GM12864 (cell line): ENCODE results near the gene PRRC2B.
A peak's percentile ranks its signal among the peaks of the same experiment; 100 is the strongest.
"Not testable (repeated sequence)": the region's sequence is repeated elsewhere in the genome, so short reads cannot be mapped to it uniquely, and the experiment has no call there.

Experiments
- DNase-seq: peaks from one replicate; pipeline ENCODE4 v3.0.0-alpha.2; 2011; ENCODE audit warnings: low read depth
- H3K4me3 ChIP-seq: 2 replicates; pipeline ENCODE4 v1.5.1; 2011; ENCODE audit warnings: mild to moderate bottlenecking, low read depth, low read length, control low read depth
- CTCF ChIP-seq: IDR thresholded peaks from 2 replicates; pipeline ENCODE4 v1.5.1; 2011; ENCODE audit warnings: low read depth, mild to moderate bottlenecking, moderate library complexity, low read length, control low read depth, inconsistent platforms; ENCODE audit errors: missing control alignments

The PRRC2B gene

GRCh38 chr9:131393622-131394463 is at the start of gene PRRC2B:
Gene PRRC2B (plus strand): TSS chr9:131394086. CDS start chr9:131430145, 36,059 bp downstream.
- no peak for DNase-seq
- TF ChIP-seq CTCF: peak; percentile 41
- H3K4me3 ChIP-seq: peak within 1 kb of the TSS; percentile 59

- DNase-seq, H3K4me3 ChIP-seq: not testable (repeated sequence)
Observed at GRCh38 chr9:131344931-131345535, 48.9 kb upstream of the PRRC2B start.

- no peak overlapping the region for H3K4me3 ChIP-seq
- TF ChIP-seq CTCF: no peak
Observed at GRCh38 chr9:131346559-131346958, 47.3 kb upstream of the PRRC2B start.

GRCh38 chr9:131347376-131348020 is 46.4 kb upstream of the PRRC2B start:
- DNase-seq: no peak
- no peak overlapping the region for H3K4me3 ChIP-seq
- TF ChIP-seq CTCF: no peak

More at GRCh38 chr9:131346559-131346958, 47.3 kb upstream of the PRRC2B start:
- DNase-seq: no peak

GRCh38 chr9:131348631-131349521 is 45.0 kb upstream of the PRRC2B start:
- no peak overlapping the region for H3K4me3 ChIP-seq
- DNase-seq: no peak
- no peak for TF ChIP-seq CTCF

- DNase-seq: no peak
Observed at GRCh38 chr9:131349522-131349880, 44.4 kb upstream of the PRRC2B start.

More at GRCh38 chr9:131349522-131349880, 44.4 kb upstream of the PRRC2B start:
- TF ChIP-seq CTCF: no peak
- H3K4me3 ChIP-seq: no peak overlapping the region
